ENCODE measurements around the gene UBQLN4. TPM values are rescaled to one million over a fixed set of nuclear protein-coding genes. Genes with fewer than 3 reads are reported as not detected.
A peak's percentile ranks its signal among the peaks of the same experiment; 100 is the strongest.

UBQLN4 gene
- total and polyA plus RNA-seq, 9 of the 15 experiments (the other 6 are each of a cell fraction or from before 2014, with no cell fraction given), result 13.5 to 65.5 (median 37.0) TPM

GRCh38 chr1:156054500-156055280, 1.1 kb upstream of the UBQLN4 start, which contains the start of gene LAMTOR2 (continued):
- TF ChIP-seq NR1H2 (CRISPR knock-in tag; IDR thresholded peaks at IDR 0.05) (no peak), HDAC6 (IDR thresholded peaks at IDR 0.05; ENCODE audit: low read depth, low read length) (no peak), FOXP1 (CRISPR knock-in tag; IDR thresholded peaks at IDR 0.05) (no peak), ZNF785 (CRISPR knock-in tag; IDR thresholded peaks at IDR 0.05) (no peak), EGR1 (conservative IDR thresholded peaks at IDR 0.05) (peak; percentile 46), RBM34 (IDR thresholded peaks at IDR 0.05; ENCODE audit: borderline replicate concordance, insufficient read depth, low read length) (no peak), FOSL1 (tag; conservative IDR thresholded peaks at IDR 0.05) (0 out of 2 replicates have a peak, but pooled peaks have one; percentile 20), THRAP3 (IDR thresholded peaks at IDR 0.05; ENCODE audit: borderline replicate concordance) (no peak), ZBTB2 (IDR thresholded peaks at IDR 0.05) (0 out of 2 replicates have a peak, but pooled peaks have one; percentile 3), ZBTB40 (IDR thresholded peaks at IDR 0.05) (peak; percentile 78), ZBTB40 (CRISPR knock-in tag; IDR thresholded peaks at IDR 0.05) (no peak), ZC3H8 (IDR thresholded peaks at IDR 0.05) (no peak), RAD51 (IDR thresholded peaks at IDR 0.05; ENCODE audit: borderline replicate concordance, low read depth) (0 out of 2 replicates have a peak, but pooled peaks have one; percentile 24)
- TF ChIP-seq, protein P1, sequence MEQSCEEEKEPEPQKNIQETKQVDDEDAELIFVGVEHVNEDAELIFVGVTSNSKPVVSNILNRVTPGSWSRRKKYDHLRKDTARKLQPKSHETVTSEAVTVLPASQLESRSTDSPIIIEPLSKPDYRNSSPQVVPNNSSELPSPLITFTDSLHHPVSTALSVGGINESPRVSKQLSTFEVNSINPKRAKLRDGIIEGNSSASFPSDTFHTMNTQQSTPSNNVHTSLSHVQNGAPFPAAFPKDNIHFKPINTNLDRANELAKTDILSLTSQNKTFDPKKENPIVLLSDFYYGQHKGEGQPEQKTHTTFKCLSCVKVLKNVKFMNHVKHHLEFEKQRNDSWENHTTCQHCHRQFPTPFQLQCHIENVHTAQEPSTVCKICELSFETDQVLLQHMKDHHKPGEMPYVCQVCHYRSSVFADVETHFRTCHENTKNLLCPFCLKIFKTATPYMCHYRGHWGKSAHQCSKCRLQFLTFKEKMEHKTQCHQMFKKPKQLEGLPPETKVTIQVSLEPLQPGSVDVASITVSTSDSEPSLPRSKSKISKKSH (CRISPR knock-in tag; IDR thresholded peaks at IDR 0.05), result no peak
